Astrocyte (in vitro differentiated cells and primary cell): ENCODE measurements around the gene ADCY5. TPM values are rescaled to one million over a fixed set of nuclear protein-coding genes. Genes with fewer than 3 reads are reported as not detected.

Source experiments
- DNase-seq: peaks from one replicate; pipeline ENCODE4 v3.0.0-alpha.2; 2010; ENCODE audit warnings: low read depth
- FAIRE-seq: peaks from 2 replicates; lab custom pipeline; 2011; peaks lifted over from hg19 to GRCh38; lab: Jason Lieb, UNC
- H2AFZ ChIP-seq: 2 replicates; pipeline ENCODE4 v1.6.0; 2012; ENCODE audit warnings: low read depth, low read length, inconsistent platforms
- H3K27ac ChIP-seq: 2 replicates; pipeline ENCODE4 v1.5.1; 2011; ENCODE audit warnings: low read depth, low read length, inconsistent platforms
- H3K27me3 ChIP-seq: 2 replicates; pipeline ENCODE4 v1.6.0; 2011; ENCODE audit warnings: low read length, inconsistent platforms; ENCODE audit not compliant: insufficient read depth
- H3K36me3 ChIP-seq: 2 replicates; pipeline ENCODE4 v1.5.1; 2011; ENCODE audit warnings: low read length, inconsistent platforms; ENCODE audit not compliant: insufficient read depth
- H3K4me1 ChIP-seq: 2 replicates; pipeline ENCODE4 v1.5.1; 2011; ENCODE audit warnings: low read length, inconsistent platforms; ENCODE audit not compliant: insufficient read depth
- H3K4me2 ChIP-seq: 2 replicates; pipeline ENCODE4 v1.6.0; 2012; ENCODE audit warnings: low read length, inconsistent platforms
- H3K4me3 ChIP-seq: 2 replicates; pipeline ENCODE4 v1.5.1; 2011; ENCODE audit warnings: low read depth, mild to moderate bottlenecking, low read length, inconsistent platforms; ENCODE audit not compliant: insufficient read depth
- H3K79me2 ChIP-seq: 2 replicates; pipeline ENCODE4 v1.6.0; 2012; ENCODE audit warnings: mild to moderate bottlenecking, low read length, inconsistent platforms; ENCODE audit not compliant: insufficient read depth
- H3K9ac ChIP-seq: 2 replicates; pipeline ENCODE4 v1.6.0; 2012; ENCODE audit warnings: mild to moderate bottlenecking, low read length, inconsistent platforms
- H3K9me3 ChIP-seq: 2 replicates; pipeline ENCODE4 v1.5.1; 2012; ENCODE audit warnings: low read depth, mild to moderate bottlenecking, low read length, inconsistent platforms; ENCODE audit not compliant: insufficient read depth
- H4K20me1 ChIP-seq: 2 replicates; pipeline ENCODE4 v1.6.0; 2012; ENCODE audit warnings: low read length, inconsistent platforms; ENCODE audit not compliant: insufficient read depth
- H3K27ac Mint-ChIP-seq: one replicate; pipeline ENCODE4 v1.8.0; 2021; ENCODE audit warnings: mild to moderate bottlenecking, mixed read lengths; ENCODE audit not compliant: unreplicated experiment
- H3K27me3 Mint-ChIP-seq: one replicate; pipeline ENCODE4 v1.8.0; 2021; ENCODE audit warnings: low read depth, mixed read lengths; ENCODE audit not compliant: unreplicated experiment
- H3K36me3 Mint-ChIP-seq: one replicate; pipeline ENCODE4 v1.8.0; 2021; ENCODE audit warnings: low read depth, mixed read lengths; ENCODE audit not compliant: unreplicated experiment
- H3K4me1 Mint-ChIP-seq: one replicate; pipeline ENCODE4 v1.8.0; 2021; ENCODE audit warnings: low read depth, mixed read lengths; ENCODE audit not compliant: unreplicated experiment
- H3K4me3 Mint-ChIP-seq: one replicate; pipeline ENCODE4 v1.8.0; 2021; ENCODE audit warnings: mild to moderate bottlenecking, moderate library complexity, mixed read lengths; ENCODE audit not compliant: unreplicated experiment
- H3K9me3 Mint-ChIP-seq: one replicate; pipeline ENCODE4 v1.8.0; 2021; ENCODE audit warnings: mild to moderate bottlenecking, mixed read lengths; ENCODE audit not compliant: unreplicated experiment
- CTCF ChIP-seq: IDR thresholded peaks from 2 replicates; pipeline ENCODE4 v1.5.1; 2011; ENCODE audit warnings: low read depth, mild to moderate bottlenecking, inconsistent platforms, low read length, moderate library complexity; ENCODE audit not compliant: insufficient read depth
- EZH2 ChIP-seq: IDR thresholded peaks from 2 replicates; pipeline ENCODE4 v1.6.1; 2012; ENCODE audit warnings: mild to moderate bottlenecking, low read length, inconsistent platforms; ENCODE audit not compliant: insufficient read depth
- total RNA-seq: library from RNA; stranded (reverse); gene quantifications from 2 replicates; pipeline ENCODE4 v1.2.1, GENCODE V29; 2021

ADCY5 gene
- total RNA-seq, 1 donor from 2014 or later: 1.2 TPM

- H3K4me3 Mint-ChIP-seq: no peak overlapping the region
- TF ChIP-seq EZH2 (no peak), CTCF (no peak)
- no peak for DNase-seq
- Histone ChIP-seq H3K9me3 (no peaks in the 10 kb centered on the region), H3K36me3 (no peaks in the 10 kb centered on the region), H2AFZ (no peak overlapping the region), H4K20me1 (no peaks in the 10 kb centered on the region), H3K27ac (no peak overlapping the region), H3K9ac (no peak overlapping the region), H3K4me1 (no peaks in the 10 kb centered on the region), H3K79me2 (no peaks in the 10 kb centered on the region), H3K27me3 (peaks cover 16% of the 10 kb centered on the region), H3K4me2 (no peak overlapping the region), H3K4me3 (no peak overlapping the region)
- no peaks in the 10 kb centered on the region for H3K9me3 Mint-ChIP-seq
- H3K36me3 Mint-ChIP-seq: no peaks in the 10 kb centered on the region
- no peak overlapping the region for H3K27ac Mint-ChIP-seq
- peaks cover 9% of the 10 kb centered on the region for H3K4me1 Mint-ChIP-seq
- no peak for FAIRE-seq
- H3K27me3 Mint-ChIP-seq: peaks cover 49% of the 10 kb centered on the region
Observed at GRCh38 chr3:123329636-123330340, 119.1 kb downstream of the ADCY5 start.

GRCh38 chr3:123328851-123329635 is 119.8 kb downstream of the ADCY5 start:
- FAIRE-seq (no peak), DNase-seq (peak; percentile 7)
- peaks cover 9% of the 10 kb centered on the region for H3K4me1 Mint-ChIP-seq
- peaks cover 20% of the 10 kb centered on the region for H3K27me3 ChIP-seq
- H3K4me3 ChIP-seq: no peak overlapping the region
- H3K9me3 ChIP-seq: no peaks in the 10 kb centered on the region
- no peak for TF ChIP-seq EZH2
- peak; percentile 74 for TF ChIP-seq CTCF
- H3K79me2 ChIP-seq: no peaks in the 10 kb centered on the region
- no peak overlapping the region for H2AFZ ChIP-seq
- H3K27me3 Mint-ChIP-seq: peaks cover 52% of the 10 kb centered on the region
- H3K27ac ChIP-seq: no peak overlapping the region
- no peaks in the 10 kb centered on the region for H3K9me3 Mint-ChIP-seq
- H3K36me3 ChIP-seq: no peaks in the 10 kb centered on the region
- H3K9ac ChIP-seq: no peak overlapping the region
- no peaks in the 10 kb centered on the region for H3K4me1 ChIP-seq
- H3K4me3 Mint-ChIP-seq: no peak overlapping the region
- H3K4me2 ChIP-seq: no peak overlapping the region
- no peaks in the 10 kb centered on the region for H4K20me1 ChIP-seq
- no peak overlapping the region for H3K27ac Mint-ChIP-seq
- no peaks in the 10 kb centered on the region for H3K36me3 Mint-ChIP-seq
